ENCODE data around the gene SLC46A3.
"Not testable (repeated sequence)": the region's sequence is repeated elsewhere in the genome, so short reads cannot be mapped to it uniquely, and the experiment has no call there.

SLC46A3 gene

DNA sequence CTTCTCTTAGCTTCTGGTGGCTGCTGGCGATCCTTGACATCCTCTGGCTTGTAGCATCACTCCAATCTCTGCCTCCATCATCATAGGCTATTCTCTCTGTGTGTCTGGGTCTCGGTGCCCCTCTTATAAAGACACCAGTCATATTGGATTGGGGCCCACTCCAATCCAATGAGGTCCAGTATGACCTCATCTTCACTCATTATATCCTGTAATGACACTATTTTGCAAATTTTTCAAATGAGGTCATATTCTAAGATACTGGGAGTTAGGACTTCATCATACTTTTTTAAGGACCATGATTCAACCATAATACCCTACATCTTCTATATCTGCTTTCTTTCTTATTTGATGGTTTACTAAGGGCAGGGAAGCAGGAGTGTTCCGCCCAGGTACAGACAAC, 12.0 kb upstream of the SLC46A3 start:
- DNase-seq = no peak

DNA sequence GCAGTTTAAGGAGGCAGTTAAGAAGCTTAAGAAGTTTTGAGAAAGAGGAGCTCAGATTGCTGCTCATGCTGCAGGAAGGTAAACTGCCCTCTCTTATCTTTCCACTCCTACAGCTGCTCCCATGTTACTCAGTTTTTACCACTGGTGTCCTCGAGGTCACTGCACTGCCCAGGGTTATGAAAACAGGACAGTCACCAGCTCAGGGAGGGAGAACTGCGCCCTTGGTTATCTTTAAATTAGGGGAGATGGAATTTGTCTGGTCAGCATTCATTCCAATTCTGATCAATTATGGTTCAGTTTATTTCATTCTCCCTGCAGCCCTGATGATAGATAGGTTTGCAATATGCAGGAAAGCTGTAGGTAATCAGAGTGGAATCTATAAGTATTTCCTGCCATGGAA, 10.8 kb upstream of the SLC46A3 start:
- no peak for DNase-seq

DNA sequence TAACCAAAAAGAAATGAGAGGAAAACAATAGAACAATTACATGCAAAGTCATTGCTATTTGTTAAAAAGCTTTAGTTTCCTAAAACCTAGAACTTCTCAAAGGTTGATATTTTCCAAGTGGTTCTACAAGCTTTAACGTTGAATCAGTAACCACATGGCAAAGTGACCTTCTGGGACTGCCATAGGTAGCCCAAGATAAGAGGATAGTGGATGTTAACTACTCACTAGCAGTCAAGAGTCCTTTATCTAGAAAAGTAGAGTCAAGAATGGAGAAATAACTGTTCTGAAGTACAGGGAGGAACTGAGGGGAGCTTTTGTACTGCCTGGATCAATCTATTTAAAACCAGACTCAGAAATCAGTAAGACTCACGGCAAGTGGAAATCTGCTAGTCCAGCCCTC, 9.9 kb upstream of the SLC46A3 start:
- no peak for DNase-seq

DNA sequence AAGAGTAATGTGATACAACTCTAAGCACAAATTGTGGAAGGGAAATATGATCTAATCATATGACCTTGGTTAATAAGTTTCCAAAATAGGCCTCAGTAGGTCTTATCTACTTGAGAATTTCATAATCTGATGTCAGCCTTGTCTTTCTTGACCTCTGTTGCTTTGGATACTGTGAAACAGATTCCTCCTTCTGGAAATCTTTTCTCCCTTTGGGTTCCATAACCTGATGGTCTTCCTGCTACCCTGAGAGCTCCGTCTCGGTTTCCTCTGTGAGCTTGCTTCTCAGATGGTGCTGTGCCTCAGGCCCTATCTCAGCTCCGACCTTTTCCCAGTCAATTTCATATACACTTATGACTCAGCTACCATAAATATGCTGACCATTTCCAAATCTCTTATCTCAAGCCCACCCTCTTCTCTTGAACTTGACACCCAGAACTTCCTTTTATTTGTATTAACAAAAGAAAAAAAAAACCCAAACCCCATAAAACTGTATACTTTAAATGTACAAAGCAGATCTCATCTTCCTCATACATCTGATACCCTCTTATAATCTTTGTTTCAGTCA, 6.4 kb upstream of the SLC46A3 start:
- no peak for DNase-seq

DNA sequence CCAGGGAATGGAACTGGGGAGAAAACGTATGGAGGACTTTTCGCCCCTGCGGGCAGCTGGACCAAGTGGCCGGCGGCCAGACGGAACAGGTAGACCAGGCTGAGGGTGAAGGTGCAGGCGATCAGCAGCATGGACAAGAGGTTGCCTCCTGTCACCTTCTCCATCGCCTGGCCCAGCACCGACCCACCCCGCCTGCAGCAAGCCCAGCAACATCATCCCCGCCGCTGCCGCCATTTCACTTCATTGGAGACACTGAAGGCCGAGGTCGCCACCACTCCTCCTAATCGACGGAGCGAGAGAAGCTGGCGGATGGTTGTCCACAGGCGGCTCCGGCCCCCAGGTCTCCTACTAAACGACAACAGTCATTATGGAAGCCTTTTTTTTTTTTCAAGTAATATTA, 5.0 kb upstream of the SLC46A3 start:
- DNase-seq = no peak

DNA sequence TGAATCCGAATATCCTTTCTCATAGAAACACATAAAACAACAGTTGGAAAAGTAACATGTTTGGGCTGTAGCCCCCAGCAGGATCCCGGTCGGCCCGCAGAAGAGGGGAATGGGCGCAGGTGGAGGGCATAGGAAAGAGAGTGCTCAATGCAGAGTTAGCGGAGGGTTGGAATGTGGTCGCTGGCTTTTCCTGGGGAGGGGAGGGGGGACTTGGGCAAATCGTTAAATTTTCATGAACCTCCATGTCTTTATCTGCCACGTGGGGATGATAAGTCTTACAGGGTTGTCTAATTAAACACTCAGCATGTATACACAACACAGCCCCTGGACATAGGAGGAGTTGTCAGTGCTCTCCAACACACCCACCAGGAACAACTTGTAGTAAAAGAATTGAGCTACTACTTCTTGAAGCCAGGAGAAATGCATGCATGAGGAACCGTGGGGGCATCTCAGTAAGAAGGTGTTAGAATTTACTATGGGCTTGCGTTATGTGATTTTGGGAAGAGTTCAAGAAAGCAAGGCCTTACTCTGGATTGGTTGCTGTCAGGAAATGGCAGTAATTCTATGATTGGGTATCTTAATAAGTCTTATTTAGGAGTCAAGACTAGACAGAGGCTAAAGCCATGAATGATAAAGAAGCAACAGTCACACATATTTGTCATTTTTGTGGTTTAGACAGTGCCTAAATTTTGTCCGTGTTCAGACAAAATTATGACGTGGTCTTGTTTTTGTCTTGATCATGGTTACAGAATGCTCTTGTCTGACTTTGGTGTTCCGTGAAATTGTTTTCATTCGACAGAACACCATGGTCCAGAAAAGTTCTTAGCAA, 671 bp upstream of the SLC46A3 start:
- DNase-seq = no peak

DNA sequence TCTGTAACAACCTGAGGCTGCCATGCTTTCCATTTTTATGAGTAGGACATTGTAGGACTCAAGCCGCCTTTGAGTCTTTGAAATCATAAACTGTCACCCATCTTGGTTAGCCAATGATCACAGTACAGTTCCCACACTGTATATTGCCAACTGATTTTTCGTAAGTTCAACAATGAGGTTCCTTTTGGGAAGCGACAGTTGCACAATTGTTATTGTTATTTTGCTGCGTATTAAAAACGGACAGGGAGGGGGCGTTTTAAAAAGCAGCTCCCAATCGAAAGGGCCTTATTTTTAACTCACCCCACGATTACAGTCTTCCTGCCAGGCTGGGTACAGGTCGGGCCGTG, 601 bp downstream of the SLC46A3 start:
- DNase-seq = no peak

DNA sequence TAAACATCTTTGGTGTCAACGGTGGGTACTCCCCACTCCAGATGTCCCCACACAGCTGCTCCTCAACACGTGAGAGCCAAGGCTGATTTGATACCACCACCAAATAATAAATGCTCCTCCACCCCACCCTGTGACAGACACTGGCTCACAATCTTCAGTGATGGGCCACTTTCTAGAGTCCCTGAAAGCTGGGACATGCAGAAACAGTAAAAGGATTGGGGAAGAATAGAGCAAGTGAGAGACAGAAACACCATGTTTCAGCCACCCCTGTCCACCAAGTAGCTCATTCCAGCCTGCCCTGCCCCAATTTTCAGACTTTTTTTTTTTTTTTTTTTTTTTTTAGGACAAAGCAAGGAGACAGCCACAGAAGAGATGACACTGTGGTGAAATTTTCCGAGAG, 1.6 kb downstream of the SLC46A3 start:
- no peak for DNase-seq

DNA sequence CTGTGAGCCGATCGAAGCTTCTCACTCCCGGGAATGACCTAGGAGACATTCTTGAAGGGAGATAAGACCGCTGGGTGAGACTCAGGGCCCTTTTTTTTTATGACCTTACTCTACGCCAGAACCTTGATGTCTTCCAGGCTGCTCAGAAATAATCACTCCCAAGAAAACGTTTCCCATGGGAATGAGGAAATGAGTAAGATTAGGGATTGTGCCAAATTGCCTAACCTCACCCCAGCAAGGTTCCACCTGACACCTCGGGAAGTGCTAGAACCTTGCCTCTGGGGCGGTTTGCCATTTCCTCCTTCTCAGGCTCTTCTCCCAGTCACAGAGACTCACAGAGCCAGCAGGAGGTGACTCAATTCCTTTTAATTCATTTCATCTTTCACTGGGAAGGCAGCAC, 2.3 kb downstream of the SLC46A3 start:
- DNase-seq = no peak

DNA sequence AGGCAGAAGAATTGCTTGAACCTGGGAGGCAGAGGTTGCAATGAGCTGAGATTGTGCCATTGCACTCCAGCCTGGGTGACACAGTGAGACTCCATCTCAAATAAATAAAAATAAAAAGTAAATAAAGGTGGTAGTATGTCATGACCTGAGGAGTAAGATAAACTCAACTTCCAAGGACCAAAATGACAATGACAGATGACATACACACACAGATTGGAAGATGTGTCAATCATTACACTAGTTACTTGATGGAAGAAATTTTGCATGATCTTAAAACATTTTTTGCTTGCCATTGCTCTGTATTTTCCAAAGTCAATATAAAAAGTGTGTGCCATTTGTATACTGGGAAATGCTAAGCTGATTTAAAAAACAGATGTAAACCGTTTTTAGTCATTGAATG, 4.1 kb downstream of the SLC46A3 start:
- DNase-seq = no peak

DNA sequence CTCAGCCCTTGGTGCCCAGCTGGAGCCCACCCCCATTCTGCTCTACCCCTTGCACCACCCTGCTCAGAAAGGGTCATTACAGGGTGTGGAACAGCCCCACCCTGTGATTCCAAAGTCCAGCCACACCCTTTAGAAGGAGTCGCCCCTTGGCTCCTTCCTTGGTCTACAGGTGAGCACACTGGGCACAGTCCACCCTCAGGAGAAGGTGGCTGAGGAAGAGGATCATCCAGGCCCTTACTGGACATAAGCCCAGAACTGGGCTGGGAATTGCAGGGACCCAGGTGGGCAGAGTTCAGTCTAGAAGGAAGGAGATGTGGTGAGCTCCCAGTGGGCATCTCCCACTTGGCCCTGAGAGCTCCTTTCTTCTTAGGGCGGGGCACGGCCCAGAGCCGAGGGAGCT, 8.6 kb downstream of the SLC46A3 start:
- no peak for DNase-seq

DNA sequence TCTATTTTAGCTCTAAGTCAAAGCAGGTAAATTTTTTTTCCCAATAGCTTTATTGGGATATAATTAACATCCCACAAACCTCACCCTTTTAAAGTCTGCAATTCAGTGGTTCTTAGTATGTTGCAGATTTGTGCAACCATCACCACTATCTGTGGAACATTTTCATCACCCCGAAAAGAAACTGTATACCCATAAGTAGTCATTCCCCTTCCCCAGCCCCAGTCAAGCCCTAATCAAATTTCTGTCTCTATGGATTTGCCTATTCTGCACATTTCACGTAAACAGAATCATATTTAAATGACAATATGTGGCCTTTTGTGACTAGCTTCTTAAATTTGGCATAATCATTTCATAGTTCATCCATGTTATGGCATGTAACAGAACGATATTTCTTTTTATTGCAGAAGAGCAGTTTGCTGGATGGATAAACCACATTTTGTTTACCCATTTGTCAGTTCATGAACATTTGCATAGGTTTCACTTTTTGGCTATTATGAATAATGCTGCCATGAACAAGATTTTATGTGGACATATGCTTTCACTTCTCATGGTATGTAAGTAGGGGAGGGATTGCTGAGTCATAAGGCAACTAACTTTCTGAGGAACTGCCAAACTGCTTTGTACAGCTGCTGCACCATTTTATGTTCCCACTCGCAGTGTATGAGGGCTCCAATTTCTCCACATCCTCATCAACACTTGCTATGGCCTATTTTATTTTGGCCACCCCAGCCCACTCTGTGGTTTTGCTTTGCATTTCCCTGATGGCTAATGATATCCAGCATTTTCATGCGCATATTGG, 10.9 kb downstream of the SLC46A3 start:
- no peak for DNase-seq

DNA sequence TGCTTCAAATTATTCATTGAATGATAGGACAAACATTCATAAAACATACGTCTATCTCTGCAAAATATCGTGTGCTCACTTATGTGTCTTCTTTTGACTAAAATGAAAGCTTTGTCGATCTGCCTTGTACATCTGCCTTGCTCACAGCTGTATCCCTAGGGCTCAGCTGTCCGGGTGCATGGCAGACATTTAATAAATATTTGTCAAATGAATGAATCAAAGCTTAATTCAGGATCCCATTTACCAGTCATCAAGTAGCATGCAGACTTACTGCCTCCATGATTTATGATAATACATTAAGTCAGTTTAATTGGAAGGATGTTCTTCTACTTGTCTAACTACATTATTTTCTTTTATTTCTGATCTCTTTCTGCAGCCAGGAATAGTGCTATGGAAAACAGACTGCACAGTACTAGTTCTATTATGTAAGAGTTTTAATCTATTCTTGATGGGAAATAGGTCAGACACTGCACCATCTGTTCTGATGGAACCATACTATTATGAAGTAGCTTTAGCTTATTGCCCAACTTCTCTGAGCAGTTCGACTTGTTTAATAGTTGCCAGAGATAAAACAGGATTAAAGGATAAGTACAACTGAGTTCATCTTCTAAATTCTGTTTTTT, 13.2 kb downstream of the SLC46A3 start:
- DNase-seq = no peak

DNA sequence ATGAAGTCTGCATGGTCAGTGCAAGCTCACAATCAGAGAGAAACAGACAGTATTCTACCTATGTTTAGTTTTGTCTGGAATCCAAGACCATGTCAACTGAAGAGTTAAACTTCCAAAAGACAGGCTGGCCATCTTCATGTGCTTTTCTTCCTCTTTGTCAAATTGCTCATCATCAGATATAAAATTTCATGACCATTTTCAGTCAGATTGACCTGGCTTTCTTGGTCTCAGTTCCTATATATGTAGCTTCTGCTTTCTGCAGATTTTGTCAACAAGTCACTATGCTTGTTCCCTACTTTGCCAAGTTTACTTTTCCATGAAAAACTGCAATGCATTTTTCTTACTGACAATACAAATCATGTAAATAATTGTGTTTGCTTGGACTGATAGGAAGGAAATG, 13.9 kb downstream of the SLC46A3 start:
- no peak for DNase-seq

DNA sequence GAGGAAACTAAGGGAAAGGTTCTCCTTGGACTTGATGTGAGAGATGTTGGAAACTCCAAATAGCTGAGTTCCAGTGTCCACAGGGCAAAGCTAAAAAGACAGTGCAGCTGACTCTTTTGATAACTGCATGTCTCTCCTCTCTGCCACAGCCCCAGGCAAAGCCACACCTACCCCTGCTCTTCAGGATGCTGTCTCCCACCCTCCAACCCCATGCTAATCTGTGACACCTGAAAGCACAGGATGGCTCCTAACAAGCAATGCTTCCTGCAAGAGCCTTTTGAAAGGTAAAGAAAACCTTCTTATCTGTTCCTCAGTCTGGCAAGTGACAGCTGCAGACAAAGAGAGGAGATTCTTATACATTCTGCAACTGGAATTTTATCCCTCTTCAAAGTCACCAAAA, 14.5 kb downstream of the SLC46A3 start:
- no peak for DNase-seq

DNA sequence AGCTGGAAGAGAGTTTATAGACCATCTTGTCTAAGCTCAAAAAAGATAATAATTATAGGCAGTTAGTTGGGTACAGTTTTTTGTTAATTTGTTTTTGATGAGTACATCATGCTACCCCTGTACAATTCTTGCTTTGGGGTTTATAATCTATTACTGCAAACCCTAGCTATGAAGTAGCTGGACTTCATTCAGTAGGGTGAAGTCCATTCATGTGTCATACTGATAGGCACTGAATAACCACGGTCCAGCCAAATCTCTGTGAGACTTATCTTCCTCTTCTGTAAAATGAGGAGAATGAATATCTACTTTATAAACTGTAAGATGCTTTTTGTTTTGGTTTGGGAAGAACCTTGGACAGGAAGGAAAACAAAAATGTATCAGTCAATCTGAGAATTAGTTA, 19.5 kb downstream of the SLC46A3 start:
- no peak for DNase-seq

DNA sequence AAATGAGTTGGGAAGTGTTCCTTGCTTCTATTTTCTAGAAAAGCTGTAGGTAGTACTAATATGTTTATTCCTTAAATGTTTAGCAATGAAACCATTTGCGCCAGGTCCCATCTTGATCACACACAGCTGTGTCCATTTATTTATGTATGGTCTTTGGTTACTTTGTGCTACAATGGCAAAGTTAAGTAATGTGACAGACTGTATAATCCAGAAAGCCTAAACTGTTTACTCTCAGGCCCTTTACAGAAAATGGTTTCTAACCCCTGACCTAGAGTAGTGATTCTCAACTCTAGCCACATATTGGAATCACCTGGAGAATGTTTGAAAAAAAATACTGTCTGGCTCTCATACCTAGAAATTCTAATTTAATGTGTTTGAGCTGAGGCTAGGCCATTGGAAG, 21.3 kb downstream of the SLC46A3 start:
- no peak for DNase-seq

DNA sequence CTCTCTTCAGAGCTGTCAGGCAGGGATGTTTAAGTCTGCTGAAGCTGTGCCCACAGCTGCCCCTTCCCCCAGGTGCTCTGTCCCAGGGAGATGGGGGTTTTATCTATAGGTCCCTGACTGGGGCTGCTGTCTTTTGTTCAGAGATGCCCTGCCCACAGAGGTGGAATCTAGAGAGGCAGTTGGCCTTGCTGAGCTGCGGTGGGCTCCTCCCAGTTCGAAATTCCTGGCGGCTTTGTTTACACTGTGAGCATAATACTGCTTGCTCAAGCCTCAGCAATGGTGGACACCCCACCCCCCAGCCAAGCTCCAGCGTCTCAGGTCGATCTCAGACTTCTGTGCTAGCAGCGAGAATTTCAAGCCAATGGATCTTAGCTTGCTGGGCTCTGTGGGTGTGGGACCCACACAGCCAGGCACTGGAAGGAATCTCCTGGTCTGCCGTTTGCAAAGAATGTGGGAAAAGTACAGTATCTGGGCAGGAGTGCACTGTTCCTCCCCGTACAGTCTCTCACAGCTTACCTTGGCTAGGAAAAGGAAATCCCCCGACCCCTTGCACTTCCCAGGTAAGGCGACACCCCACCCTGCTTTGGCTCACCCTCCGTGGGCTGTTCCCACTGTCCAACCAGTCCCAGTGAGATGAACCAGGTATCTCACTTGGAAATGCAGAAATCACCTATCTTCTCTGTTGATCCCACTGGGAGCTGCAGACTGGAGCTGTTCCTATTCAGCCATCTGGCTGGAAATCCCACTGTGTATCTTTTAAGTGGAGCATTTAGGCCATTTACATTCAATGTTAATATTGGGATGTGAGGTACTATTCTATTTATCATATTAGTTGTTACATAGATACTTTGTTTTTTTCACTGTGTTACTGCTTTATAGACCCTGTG, 24.9 kb downstream of the SLC46A3 start:
- not testable (repeated sequence) for DNase-seq

DNA sequence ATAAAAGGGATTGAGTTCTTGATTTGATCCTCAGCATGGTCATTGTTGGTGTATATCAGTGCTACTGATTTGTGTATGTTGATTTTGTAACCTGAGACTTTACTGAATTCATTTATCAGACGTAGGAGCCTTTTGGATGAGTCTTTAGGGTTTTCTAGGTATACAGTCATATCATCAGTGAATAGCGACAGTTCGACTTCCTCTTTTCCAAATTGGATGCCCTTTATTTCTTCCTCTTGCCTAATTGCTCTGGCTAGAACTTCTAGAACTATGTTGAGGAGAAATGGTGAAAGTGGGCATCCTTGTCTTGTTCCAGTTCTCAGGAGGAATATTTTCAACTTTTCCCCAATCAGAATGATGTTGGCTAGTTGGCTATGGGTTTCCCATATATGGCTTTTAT, 32.9 kb downstream of the SLC46A3 start:
- DNase-seq = no peak

DNA sequence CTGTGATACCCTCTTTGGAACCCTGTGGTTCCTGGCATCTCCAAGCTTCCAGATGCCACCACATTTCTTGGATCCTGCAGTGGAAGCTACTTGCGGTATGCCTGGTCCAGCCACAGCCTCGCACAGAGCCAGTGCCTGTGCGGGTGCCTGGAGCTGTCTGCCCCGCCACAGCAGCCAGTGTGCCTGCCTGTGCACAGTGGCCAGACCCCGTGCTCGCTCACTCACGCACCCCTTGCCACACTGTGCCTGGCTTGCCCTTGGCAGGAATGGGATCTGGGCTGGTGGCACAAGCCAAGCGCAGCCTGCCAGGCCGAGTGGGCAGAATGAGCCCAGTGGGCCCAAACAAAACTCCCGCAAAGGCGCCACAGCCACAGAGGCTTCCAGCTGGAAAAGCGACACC, 33.7 kb downstream of the SLC46A3 start:
- DNase-seq = no peak

DNA sequence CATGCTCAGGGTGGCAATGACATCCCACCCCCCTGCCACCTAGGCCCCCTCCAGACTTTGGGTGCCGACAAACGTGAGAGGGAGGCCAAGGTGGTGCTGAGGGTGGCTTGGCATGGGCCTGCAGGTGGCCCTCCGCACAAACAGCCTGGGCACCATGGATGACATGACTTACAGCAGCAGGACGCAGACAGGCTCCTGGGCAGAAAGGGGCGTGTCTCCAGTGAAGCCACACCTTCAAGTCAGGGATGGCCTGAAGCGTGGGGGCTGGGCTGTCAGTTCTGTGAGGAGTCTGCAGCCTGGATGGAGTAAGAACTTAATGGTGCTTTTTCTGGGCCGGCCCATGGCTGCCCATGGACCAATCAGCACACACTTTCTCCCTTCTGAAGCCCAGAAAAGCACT, 34.5 kb downstream of the SLC46A3 start:
- DNase-seq = no peak

DNA sequence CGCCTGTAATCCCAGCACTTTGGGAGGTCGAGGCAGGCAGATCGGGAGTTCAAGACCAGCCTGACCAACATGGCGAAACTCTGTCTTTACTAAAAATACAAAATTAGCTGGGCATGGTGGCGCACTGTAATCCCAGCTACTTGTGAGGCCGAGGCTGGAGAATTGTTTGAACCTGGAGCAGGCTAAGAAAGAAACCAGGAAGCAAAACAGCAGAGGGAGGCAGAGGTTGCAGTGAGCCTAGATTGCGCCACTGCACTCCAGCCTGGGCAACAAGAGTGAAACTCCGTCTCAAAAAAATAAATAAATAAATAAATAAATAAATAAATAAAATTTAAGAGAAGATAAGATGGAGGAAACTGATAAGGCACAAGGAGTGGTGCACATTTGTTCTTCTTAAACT, 35.6 kb downstream of the SLC46A3 start:
- DNase-seq = not testable (repeated sequence)

DNA sequence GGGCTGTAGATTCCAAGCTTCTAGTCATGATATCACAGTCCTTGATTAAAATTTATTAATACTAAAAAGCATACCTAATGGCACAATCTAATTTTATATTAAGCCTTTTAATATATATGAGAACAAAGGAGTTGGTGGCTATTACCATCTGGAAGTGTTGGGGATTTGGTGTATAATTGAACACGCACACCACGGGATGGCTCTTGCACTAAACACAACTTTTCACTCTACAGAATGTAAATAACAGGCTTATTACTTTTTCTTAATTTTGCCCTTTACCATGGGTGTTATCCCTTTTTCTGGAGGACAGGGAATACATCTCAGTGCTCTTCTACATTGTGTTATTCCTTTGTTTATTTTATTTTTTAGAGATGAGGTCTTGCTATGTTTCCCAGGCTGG, 38.2 kb downstream of the SLC46A3 start:
- DNase-seq = no peak

Data from NCI-H1417 treated with DMSO at 0.1 percent for 48 hours (cell line).